MCF 10A (cell line): ENCODE results near the gene ANKMY1. TPM values are rescaled to one million over a fixed set of nuclear protein-coding genes. Genes with fewer than 3 reads are reported as not detected.

ENCODE experiments used
- BruUV-seq: library from RNA; stranded (reverse); fragments of 400-500 nt; replicated peaks from 2 replicates; lab custom pipeline; 2021; lab: Mats Ljungman, UMichigan
- CTCF ChIA-PET: fragments of 300-600 bp; sonication (Branson Sonifier 250); formaldehyde crosslinking; extraction: SDS; loops from one replicate; lab custom pipeline; 2021; ENCODE audit warnings: antibody characterized with exemption, inconsistent platforms; lab: Yijun Ruan, JAX
- POLR2A ChIA-PET: fragments of 300-600, 350-650 bp; sonication (Branson Sonifier 250); formaldehyde crosslinking; extraction: SDS; loops from one replicate; lab custom pipeline; 2020; ENCODE audit warnings: antibody characterized with exemption, inconsistent platforms; lab: Yijun Ruan, JAX
- DNase-seq: peaks from one replicate; pipeline ENCODE4 v3.0.0-alpha.2; 2018; ENCODE audit not compliant: unreplicated experiment
- H3K27ac Mint-ChIP-seq: one replicate; pipeline ENCODE4 v1.8.0; 2022; ENCODE audit warnings: mild to moderate bottlenecking, low read depth, mixed read lengths; ENCODE audit not compliant: unreplicated experiment
- H3K27me3 Mint-ChIP-seq: one replicate; pipeline ENCODE4 v1.8.0; 2022; ENCODE audit warnings: mixed read lengths; ENCODE audit not compliant: insufficient read depth, unreplicated experiment
- H3K36me3 Mint-ChIP-seq: one replicate; pipeline ENCODE4 v1.8.0; 2022; ENCODE audit warnings: mild to moderate bottlenecking, moderate library complexity, mixed read lengths; ENCODE audit not compliant: insufficient read depth, unreplicated experiment
- H3K4me1 Mint-ChIP-seq: one replicate; pipeline ENCODE4 v1.8.0; 2022; ENCODE audit warnings: mixed read lengths; ENCODE audit not compliant: insufficient read depth, unreplicated experiment
- H3K4me3 Mint-ChIP-seq: one replicate; pipeline ENCODE4 v1.8.0; 2022; ENCODE audit warnings: mild to moderate bottlenecking, moderate library complexity, mixed read lengths; ENCODE audit not compliant: unreplicated experiment
- H3K9me3 Mint-ChIP-seq: one replicate; pipeline ENCODE4 v1.8.0; 2022; ENCODE audit warnings: mixed read lengths; ENCODE audit not compliant: unreplicated experiment
- intact Hi-C: fragments of 100-400 bp; cut with micrococcal nuclease; formaldehyde crosslinking; loops from 2 replicates; pipeline ENCODE4 v1.14.1; 2022
- total RNA-seq: library from RNA; stranded (reverse); gene quantifications from 2 replicates; pipeline ENCODE4 v1.2.3, GENCODE V29; 2022
- TF ChIP-seq, protein P1 (sequence below): fragments of 200-600 bp; IDR thresholded peaks from one replicate; pipeline ENCODE4 v1.8.0; 2022; ENCODE audit warnings: antibody characterized with exemption, mild to moderate bottlenecking; ENCODE audit not compliant: unreplicated experiment

ANKMY1 gene
- total RNA-seq, 1 experiment from 2014 or later, result 22.2 TPM

DNA sequence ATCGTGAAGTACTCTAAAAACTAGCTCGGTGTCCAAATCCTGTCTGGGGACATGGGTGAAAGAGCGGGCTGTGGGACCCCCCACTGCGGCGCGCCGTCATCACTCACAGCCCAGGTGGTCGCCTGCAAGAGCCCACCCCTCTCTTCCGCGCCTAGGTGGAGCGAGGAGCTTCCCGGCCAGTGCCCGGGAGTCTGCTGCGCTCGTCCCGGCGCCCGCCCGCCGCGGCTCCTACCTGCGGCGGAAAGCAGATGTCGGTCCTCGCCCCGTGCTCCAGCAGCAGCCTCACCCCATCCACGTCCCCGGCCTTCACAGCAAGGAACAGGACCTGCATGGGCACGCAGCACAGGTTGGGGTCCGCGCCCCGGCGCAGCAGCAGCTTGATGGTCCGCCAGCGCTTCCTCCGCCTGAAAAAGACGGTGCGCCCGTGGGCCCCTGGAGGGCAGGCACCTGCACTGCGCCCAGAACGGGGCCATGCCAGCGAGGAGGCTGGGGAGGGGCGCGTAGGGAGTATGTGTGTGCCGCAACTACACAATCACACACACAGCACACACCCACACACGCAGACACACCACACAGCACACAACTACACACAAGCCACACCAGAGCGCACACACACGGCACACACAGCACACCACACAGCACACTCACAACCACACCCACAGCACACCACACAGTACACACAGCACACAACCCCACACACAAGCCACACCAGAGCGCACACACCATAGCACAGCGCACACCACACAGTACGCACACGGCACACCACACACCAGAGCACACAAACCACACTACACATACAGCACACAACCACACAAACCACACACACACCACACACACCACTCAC is 37.4 kb downstream of the ANKMY1 start:
- BruUV-seq, result no TSS peak
- H3K4me1 Mint-ChIP-seq, result no peaks in the 10 kb centered on the region
- peaks cover 51% of the 10 kb centered on the region for H3K36me3 Mint-ChIP-seq
- H3K4me3 Mint-ChIP-seq, result no peak overlapping the region
- ChIA-PET POLR2A (no interaction called here), CTCF (interaction anchor here (0.5 kb wide), 1 partner anchor 546 kb away, joined by 3 read pairs; no protein-coding TSS in a partner anchor)
- TF ChIP-seq, protein P1, sequence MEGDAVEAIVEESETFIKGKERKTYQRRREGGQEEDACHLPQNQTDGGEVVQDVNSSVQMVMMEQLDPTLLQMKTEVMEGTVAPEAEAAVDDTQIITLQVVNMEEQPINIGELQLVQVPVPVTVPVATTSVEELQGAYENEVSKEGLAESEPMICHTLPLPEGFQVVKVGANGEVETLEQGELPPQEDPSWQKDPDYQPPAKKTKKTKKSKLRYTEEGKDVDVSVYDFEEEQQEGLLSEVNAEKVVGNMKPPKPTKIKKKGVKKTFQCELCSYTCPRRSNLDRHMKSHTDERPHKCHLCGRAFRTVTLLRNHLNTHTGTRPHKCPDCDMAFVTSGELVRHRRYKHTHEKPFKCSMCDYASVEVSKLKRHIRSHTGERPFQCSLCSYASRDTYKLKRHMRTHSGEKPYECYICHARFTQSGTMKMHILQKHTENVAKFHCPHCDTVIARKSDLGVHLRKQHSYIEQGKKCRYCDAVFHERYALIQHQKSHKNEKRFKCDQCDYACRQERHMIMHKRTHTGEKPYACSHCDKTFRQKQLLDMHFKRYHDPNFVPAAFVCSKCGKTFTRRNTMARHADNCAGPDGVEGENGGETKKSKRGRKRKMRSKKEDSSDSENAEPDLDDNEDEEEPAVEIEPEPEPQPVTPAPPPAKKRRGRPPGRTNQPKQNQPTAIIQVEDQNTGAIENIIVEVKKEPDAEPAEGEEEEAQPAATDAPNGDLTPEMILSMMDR, result no peak
- peaks cover 7% of the 10 kb centered on the region for H3K9me3 Mint-ChIP-seq
- intact Hi-C loops, result no loop called here
- no peak for DNase-seq
- no peak overlapping the region for H3K27ac Mint-ChIP-seq
- H3K27me3 Mint-ChIP-seq, result no peaks in the 10 kb centered on the region

DNA sequence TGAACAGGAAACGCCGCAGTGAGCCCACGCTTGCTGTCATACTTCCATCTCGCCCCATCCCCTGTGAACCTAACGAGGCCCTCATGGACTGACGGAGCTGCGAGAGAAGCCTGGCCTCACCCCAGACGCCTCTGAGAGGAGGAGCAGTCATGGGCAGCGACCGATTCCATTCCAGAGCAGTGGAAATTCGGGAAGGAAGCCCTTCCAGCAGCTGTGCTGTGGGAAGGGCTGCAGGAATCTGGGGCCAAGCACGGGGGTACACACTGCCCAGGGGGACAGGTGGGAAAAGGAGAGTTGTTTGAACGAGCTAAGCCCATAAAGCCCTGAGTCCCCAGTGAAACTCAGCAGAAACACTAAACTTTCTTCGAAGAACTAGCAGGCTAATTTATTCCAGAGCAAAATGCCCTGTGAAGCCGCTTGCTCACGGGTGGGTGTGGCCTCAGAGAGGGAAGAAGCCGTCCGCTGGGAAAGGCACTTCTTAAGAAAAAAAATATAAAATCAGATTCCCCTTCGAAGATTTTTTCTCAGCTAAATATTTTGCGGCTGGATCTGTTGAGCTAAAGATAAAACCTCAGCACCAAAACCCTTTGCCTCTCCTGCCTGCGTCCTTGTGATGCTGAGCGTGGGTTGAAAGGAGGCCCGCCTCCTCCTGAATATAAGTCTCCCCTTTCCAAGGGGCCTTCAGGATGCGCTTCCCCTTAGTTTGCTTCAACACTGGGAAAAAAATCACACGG is 38.2 kb downstream of the ANKMY1 start:
- no peaks in the 10 kb centered on the region for H3K9me3 Mint-ChIP-seq
- CTCF ChIA-PET, result interaction anchor here (0.5 kb wide), 1 partner anchor 128 kb away, joined by 3 read pairs; no protein-coding TSS in a partner anchor
- no peak overlapping the region for H3K4me3 Mint-ChIP-seq
- peaks cover 44% of the 10 kb centered on the region for H3K36me3 Mint-ChIP-seq
- no peaks in the 10 kb centered on the region for H3K27me3 Mint-ChIP-seq
- H3K27ac Mint-ChIP-seq, result no peak overlapping the region
- no peak for DNase-seq
- TF ChIP-seq, protein P1, result no peak
- intact Hi-C loops, result no loop called here
- no peaks in the 10 kb centered on the region for H3K4me1 Mint-ChIP-seq
- no TSS peak for BruUV-seq
- POLR2A ChIA-PET, result no interaction called here

DNA sequence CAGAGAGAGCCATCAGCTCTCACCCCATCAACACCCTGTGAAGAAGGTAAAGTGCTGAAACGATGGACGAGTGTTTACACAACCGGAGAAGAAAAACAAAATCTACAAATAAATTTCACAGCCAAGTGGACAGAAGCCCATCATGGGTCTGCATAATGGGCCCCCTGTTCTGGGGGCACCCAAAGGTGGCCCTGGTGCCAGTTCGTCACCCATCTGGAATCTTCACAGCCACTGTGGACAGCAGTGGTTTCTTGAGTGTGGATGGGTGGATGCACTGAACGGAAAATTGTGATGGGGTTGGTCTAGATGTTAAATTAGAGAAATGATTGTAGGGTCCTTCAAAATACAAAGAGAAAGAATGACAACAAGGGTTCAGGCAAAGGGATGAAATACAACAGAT is 38.8 kb downstream of the ANKMY1 start:
- CTCF ChIA-PET, result interaction anchor here (0.5 kb wide), 1 partner anchor 128 kb away, joined by 3 read pairs; no protein-coding TSS in a partner anchor

More for the DNA sequence above, 38.8 kb downstream of the ANKMY1 start:
- Mint-ChIP-seq H3K27me3 (no peaks in the 10 kb centered on the region), H3K4me1 (peaks cover 5% of the 10 kb centered on the region), H3K36me3 (peaks cover 39% of the 10 kb centered on the region), H3K4me3 (no peak overlapping the region), H3K27ac (no peak overlapping the region), H3K9me3 (no peaks in the 10 kb centered on the region)
- intact Hi-C loops, result no loop called here
- BruUV-seq, result no TSS peak
- POLR2A ChIA-PET, result interaction anchor here (0.6 kb wide), 1 partner anchor 68 kb away, joined by 3 read pairs; no protein-coding TSS in a partner anchor
- no peak for DNase-seq
- TF ChIP-seq, protein P1, result no peak
